Parathyroid adenoma (tissue), 2 donors: Measurements from ENCODE around the gene WNK2.
A peak's percentile ranks its signal among the peaks of the same experiment; 100 is the strongest.

Experiments used
- H2AFZ ChIP-seq: fragments of 300-600 bp; sonication (generic); one replicate; pipeline ENCODE4 v1.7.0; 2017; ENCODE audit warnings: antibody characterized with exemption, mild to moderate bottlenecking
- H3K27ac ChIP-seq: fragments of 300-600 bp; sonication (generic); one replicate; pipeline ENCODE4 v1.7.0; 2017
- H3K27me3 ChIP-seq: fragments of 300-600 bp; sonication (generic); one replicate; pipeline ENCODE4 v1.7.0; 2017; ENCODE audit warnings: low read length; ENCODE audit not compliant: control insufficient read depth, insufficient read depth
- H3K36me3 ChIP-seq: fragments of 300-600 bp; sonication (generic); one replicate; pipeline ENCODE4 v1.7.0; 2017; ENCODE audit warnings: low read length; ENCODE audit not compliant: control insufficient read depth, insufficient read depth
- H3K4me1 ChIP-seq: fragments of 300-600 bp; sonication (generic); one replicate; pipeline ENCODE4 v1.7.0; 2017; ENCODE audit warnings: control low read depth
- H3K4me2 ChIP-seq: fragments of 300-600 bp; sonication (generic); one replicate; pipeline ENCODE4 v1.7.0; 2017; ENCODE audit warnings: low read length
- H3K4me3 ChIP-seq: fragments of 300-600 bp; sonication (generic); one replicate; pipeline ENCODE4 v1.7.0; 2017; ENCODE audit warnings: low read depth, low read length
- H3K79me2 ChIP-seq: fragments of 300-600 bp; sonication (generic); one replicate; pipeline ENCODE4 v1.7.0; 2017; ENCODE audit warnings: control low read depth
- H3K9ac ChIP-seq: fragments of 300-600 bp; sonication (generic); one replicate; pipeline ENCODE4 v1.7.0; 2017; ENCODE audit warnings: mild to moderate bottlenecking
- H3K9me3 ChIP-seq: fragments of 300-600 bp; sonication (generic); one replicate; pipeline ENCODE4 v1.7.0; 2017; ENCODE audit warnings: low read length; ENCODE audit not compliant: control insufficient read depth
- TF ChIP-seq, protein P1 (sequence below): fragments of 300-600 bp; sonication (generic); IDR thresholded peaks from one replicate; pipeline ENCODE4 v1.7.0; 2017; ENCODE audit warnings: antibody characterized with exemption, mild to moderate bottlenecking
- donor health status: primary hyperparathyroidism.

WNK2 gene

DNA sequence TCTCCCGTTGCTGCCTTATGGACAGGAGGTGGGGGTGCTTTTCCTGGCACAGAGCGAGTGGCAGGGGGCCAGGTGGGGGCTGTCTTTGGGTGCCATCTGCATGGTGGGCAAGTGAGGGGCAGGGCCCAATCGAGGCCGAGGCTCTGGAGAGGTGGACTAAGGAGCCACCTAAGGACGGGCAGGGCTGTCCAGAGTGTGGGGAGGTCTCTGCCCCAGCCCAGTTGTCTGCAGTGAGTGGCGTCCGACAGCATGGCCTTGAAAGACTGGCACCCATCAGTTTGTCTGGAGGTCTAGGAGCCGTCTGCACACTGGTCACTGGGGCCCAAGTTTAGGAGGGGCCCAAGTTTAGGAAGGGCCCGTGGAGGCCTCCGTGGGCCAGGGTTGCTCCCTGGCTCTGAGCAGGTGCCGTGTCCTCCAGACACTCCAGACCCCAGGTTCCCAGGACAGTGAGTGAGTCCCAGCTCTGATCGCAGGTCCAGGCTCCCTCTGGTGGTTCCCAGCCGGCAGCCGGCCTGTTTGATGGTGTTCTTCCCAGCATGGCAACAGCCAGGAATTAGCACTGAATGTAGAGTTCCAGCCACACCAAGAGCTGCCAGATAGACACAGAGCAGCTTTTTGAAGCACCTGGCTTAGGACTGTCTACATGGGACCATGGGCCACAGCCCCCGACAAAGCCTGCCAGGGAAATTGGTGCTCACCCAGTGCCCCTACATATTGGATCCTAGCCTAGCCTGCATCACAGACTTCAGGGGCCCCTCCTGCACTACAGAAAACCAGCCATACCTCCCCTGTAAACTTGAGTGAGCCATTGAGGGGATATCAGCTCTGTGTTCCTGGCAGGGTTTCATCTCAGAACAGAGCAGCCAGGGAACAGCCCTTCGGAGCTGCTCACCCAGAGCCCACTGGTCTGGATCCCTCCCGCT lies 120.9 kb downstream of the WNK2 start:
- Histone ChIP-seq H3K36me3 (no peaks in the 10 kb centered on the region), H3K9me3 (no peaks in the 10 kb centered on the region), H3K27me3 (no peaks in the 10 kb centered on the region), H3K9ac (no peak overlapping the region), H3K4me2 (no peak overlapping the region), H3K4me1 (no peaks in the 10 kb centered on the region), H3K4me3 (no peak overlapping the region), H3K27ac (no peak overlapping the region), H2AFZ (no peak overlapping the region), H3K79me2 (no peaks in the 10 kb centered on the region)
- TF ChIP-seq, protein P1, sequence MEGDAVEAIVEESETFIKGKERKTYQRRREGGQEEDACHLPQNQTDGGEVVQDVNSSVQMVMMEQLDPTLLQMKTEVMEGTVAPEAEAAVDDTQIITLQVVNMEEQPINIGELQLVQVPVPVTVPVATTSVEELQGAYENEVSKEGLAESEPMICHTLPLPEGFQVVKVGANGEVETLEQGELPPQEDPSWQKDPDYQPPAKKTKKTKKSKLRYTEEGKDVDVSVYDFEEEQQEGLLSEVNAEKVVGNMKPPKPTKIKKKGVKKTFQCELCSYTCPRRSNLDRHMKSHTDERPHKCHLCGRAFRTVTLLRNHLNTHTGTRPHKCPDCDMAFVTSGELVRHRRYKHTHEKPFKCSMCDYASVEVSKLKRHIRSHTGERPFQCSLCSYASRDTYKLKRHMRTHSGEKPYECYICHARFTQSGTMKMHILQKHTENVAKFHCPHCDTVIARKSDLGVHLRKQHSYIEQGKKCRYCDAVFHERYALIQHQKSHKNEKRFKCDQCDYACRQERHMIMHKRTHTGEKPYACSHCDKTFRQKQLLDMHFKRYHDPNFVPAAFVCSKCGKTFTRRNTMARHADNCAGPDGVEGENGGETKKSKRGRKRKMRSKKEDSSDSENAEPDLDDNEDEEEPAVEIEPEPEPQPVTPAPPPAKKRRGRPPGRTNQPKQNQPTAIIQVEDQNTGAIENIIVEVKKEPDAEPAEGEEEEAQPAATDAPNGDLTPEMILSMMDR: peak; percentile 19

DNA sequence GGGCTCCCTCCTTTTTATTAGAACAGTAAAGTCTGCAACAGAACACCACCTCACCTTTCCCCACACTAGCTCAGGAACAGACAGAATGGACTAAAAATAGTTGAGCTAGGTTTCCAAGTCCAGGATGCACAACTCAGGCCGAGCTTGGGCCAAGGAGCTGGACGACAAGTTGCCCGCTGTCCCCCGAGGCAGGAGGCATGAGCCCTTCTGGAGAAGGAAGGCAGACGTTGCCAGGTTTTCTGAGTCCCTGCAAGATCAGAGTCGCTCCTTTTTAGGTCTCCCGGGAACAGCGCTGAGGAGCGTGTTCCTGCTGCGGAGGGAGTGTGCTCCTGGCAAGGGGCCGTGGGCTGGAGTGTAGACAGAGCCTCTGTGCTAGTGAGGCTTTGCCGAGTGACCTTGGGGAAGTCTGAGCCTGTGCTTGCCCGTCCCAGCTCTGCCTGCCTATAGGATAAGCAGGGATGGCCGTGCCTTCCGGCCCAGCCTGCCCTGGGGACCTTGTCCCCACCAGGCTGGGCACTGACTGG lies 121.6 kb downstream of the WNK2 start:
- no peaks in the 10 kb centered on the region for H3K9me3 ChIP-seq
- TF ChIP-seq, protein P1: no peak
- no peaks in the 10 kb centered on the region for H3K27me3 ChIP-seq
- no peak overlapping the region for H3K4me2 ChIP-seq
- no peak overlapping the region for H3K9ac ChIP-seq
- H2AFZ ChIP-seq: no peak overlapping the region
- H3K27ac ChIP-seq: no peak overlapping the region
- H3K79me2 ChIP-seq: no peaks in the 10 kb centered on the region
- no peaks in the 10 kb centered on the region for H3K4me1 ChIP-seq
- H3K4me3 ChIP-seq: no peak overlapping the region
- H3K36me3 ChIP-seq: no peaks in the 10 kb centered on the region

DNA sequence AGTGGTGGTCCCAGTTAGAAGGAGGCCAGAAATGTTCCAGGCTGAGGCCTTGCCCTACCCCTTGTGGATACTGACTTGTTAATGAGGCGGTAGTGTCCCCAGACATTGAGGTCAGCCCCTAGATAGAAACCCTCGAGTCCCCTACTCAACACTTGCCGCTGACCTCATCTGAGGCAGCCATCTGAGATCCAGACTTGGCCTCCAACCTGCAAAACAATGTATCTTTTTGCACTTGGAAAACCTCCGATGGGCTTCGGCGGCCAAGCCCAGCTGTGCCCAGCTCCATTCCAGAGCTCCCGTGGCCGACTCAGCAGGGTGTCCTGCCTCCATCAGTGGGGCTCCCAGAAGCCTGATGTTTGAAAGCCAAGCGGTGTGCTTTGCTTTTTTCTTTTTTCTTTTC lies 122.1 kb downstream of the WNK2 start:
- H3K79me2 ChIP-seq: no peaks in the 10 kb centered on the region
- H3K4me3 ChIP-seq: no peak overlapping the region
- H3K9me3 ChIP-seq: no peaks in the 10 kb centered on the region
- H2AFZ ChIP-seq: no peak overlapping the region
- H3K4me2 ChIP-seq: no peak overlapping the region
- no peaks in the 10 kb centered on the region for H3K4me1 ChIP-seq
- no peaks in the 10 kb centered on the region for H3K36me3 ChIP-seq
- TF ChIP-seq, protein P1: no peak
- no peaks in the 10 kb centered on the region for H3K27me3 ChIP-seq
- H3K27ac ChIP-seq: no peak overlapping the region
- no peak overlapping the region for H3K9ac ChIP-seq

DNA sequence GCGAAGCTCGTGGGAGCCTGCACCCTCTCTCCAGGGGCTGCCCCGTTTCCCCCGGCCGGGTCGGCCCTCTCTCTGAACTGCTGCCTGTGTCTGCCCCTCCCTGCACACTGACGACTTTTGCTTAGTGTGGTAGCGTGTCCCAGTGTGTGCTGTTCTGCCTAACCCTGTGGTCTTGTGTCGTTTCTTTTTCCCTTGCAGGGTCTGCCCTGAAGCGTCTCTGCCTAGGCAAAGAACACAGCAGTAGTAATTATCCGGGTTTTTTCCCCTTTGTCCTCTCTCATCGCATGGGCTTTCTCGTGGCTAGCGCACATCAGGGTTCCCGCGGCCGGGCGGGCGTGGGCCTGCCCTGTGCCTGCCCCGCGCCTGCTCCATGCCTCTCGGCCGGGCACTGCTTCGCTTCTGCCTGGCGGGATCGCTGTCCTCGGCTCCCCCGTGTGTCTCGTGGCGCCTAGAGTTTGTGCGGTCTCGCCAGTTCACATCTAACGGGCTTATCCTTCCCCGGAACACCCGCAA lies 122.7 kb downstream of the WNK2 start:
- Histone ChIP-seq H3K4me3 (no peak overlapping the region), H3K36me3 (no peaks in the 10 kb centered on the region), H3K27me3 (no peaks in the 10 kb centered on the region), H2AFZ (no peak overlapping the region), H3K4me1 (no peaks in the 10 kb centered on the region), H3K79me2 (no peaks in the 10 kb centered on the region), H3K9ac (no peak overlapping the region), H3K9me3 (no peaks in the 10 kb centered on the region), H3K27ac (no peak overlapping the region), H3K4me2 (no peak overlapping the region)
- TF ChIP-seq, protein P1: no peak
